Measurements from ENCODE around the gene DYNLRB1.

The DYNLRB1 gene

GRCh38 chr20:34578025-34578424, 61.8 kb downstream of the DYNLRB1 start:
- H3K27ac ChIP-seq = no peak overlapping the region
- TF ChIP-seq CTCF (IDR thresholded peaks at IDR 0.05) (no peak), ZFX (IDR thresholded peaks at IDR 0.05; ENCODE audit: borderline replicate concordance) (no peak)

GRCh38 chr20:34578521-34578920, 62.3 kb downstream of the DYNLRB1 start:
- TF ChIP-seq CTCF (IDR thresholded peaks at IDR 0.05) (no peak), ZFX (IDR thresholded peaks at IDR 0.05; ENCODE audit: borderline replicate concordance) (no peak)
- H3K27ac ChIP-seq = no peak overlapping the region

- TF ChIP-seq ZFX (IDR thresholded peaks at IDR 0.05; ENCODE audit: borderline replicate concordance) (no peak), CTCF (IDR thresholded peaks at IDR 0.05) (no peak)
- no peak overlapping the region for H3K27ac ChIP-seq
These were observed 63.2 kb downstream of the DYNLRB1 start for GRCh38 chr20:34579191-34579978.

GRCh38 chr20:34579979-34580940, 64.0 kb downstream of the DYNLRB1 start:
- no peak overlapping the region for H3K27ac ChIP-seq
- no peak for TF ChIP-seq ZFX (IDR thresholded peaks at IDR 0.05; ENCODE audit: borderline replicate concordance)
- no peak for TF ChIP-seq CTCF (IDR thresholded peaks at IDR 0.05)

GRCh38 chr20:34581341-34582184, 65.3 kb downstream of the DYNLRB1 start:
- no peak overlapping the region for H3K27ac ChIP-seq
- TF ChIP-seq ZFX (IDR thresholded peaks at IDR 0.05; ENCODE audit: borderline replicate concordance) (no peak), CTCF (IDR thresholded peaks at IDR 0.05) (no peak)

GRCh38 chr20:34582221-34582620, 66.0 kb downstream of the DYNLRB1 start:
- H3K27ac ChIP-seq = no peak overlapping the region
- no peak for TF ChIP-seq ZFX (IDR thresholded peaks at IDR 0.05; ENCODE audit: borderline replicate concordance)
- no peak for TF ChIP-seq CTCF (IDR thresholded peaks at IDR 0.05)

Measured in 22Rv1 (cell line).